GM19240 (cell line): ENCODE data around the gene CFAP206.

Source experiments
- DNase-seq: peaks from one replicate; pipeline ENCODE4 v3.0.0; 2011; ENCODE audit warnings: low spot score; ENCODE audit not compliant: insufficient read length

Gene CFAP206, protein sequence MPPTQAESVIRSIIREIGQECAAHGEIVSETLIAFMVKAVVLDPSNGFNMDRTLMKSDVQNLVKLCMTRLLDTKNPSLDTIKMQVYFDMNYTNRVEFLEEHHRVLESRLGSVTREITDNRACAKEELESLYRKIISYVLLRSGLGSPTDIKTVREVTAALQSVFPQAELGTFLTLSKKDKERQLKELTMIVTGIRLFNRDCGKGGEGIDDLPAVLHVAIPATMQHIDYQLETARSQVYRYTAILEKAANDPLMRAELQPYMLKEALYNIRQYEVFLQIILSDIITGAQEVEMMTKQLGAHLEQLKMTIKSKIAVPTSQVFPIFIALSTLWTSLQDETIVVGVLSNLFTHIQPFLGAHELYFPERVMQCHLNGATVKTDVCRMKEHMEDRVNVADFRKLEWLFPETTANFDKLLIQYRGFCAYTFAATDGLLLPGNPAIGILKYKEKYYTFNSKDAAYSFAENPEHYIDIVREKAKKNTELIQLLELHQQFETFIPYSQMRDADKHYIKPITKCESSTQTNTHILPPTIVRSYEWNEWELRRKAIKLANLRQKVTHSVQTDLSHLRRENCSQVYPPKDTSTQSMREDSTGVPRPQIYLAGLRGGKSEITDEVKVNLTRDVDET

GRCh38 chr6:87407901-87408720 lies at the start of gene CFAP206:
Gene CFAP206, plus strand, starts transcription at chr6:87407972. Its CDS starts 1,868 bp downstream, at chr6:87409840.
- DNase-seq, result peak; percentile 73

- DNase-seq, result no peak
These were observed 43.0 kb upstream of the CFAP206 start for GRCh38 chr6:87364602-87365252.

GRCh38 chr6:87366072-87366827 lies 41.5 kb upstream of the CFAP206 start:
- DNase-seq, result no peak

- DNase-seq, result no peak
These were observed 40.9 kb upstream of the CFAP206 start for GRCh38 chr6:87366899-87367298.

DNA sequence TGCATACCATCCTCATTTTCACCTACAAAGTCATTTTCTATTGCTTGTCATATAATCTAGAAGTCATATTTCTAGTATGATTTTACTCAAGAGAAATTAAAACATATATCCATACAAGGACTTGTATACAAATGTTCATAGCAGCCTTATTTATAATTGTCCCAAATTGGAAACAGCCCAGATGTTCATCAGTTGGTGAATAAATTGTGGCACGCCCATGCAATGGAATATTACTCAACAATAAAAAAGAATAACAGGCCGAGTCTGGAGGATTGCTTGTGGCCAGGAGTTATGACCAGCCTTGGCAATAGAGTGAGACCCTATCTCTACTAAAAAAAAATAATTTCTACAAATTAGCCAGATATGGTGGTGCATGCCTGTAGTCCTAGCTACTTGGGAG lies 34.4 kb upstream of the CFAP206 start:
- DNase-seq, result no peak

- no peak for DNase-seq
These were observed 32.5 kb upstream of the CFAP206 start for GRCh38 chr6:87375315-87375714.

GRCh38 chr6:87376643-87377042 lies 31.1 kb upstream of the CFAP206 start:
- no peak for DNase-seq

DNA sequence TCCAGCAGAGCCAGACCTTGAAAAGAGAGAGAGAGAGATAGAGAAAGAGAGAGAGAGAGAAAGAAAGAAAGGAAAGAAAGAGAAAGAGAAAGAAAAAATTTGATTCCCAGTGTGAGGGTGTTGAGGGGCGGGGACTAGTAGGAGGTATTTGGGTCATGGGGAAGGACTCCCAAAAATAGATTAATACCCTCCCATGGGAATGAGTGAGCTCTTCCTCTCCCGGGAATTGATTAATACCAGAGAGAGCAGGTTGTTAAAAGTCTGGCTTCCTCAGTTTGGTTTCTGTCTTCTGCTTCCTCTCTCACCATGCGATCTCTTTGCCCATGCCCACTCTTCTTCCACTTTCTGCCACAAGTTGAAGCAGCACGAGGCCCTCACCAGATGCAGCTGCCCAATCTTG lies 28.8 kb upstream of the CFAP206 start:
- DNase-seq, result no peak

DNA sequence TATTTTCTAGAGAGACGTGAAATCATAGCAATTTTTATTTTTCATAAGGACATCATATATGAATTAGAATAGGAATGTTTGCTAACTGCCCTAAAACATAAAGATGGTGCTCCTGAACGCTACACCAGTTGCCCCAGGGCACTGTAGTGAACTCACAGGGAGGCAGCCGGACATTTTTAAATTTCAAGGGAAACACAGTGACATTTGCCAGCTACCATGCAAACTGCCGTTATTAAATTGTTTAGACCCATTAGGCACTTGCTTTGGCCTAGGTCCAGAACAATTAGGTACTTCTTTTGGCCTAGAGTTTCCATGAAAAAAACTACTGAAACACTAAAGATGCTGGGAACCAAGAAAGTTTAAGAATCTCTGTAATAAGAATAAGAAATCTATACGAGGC lies 24.9 kb upstream of the CFAP206 start:
- no peak for DNase-seq

DNA sequence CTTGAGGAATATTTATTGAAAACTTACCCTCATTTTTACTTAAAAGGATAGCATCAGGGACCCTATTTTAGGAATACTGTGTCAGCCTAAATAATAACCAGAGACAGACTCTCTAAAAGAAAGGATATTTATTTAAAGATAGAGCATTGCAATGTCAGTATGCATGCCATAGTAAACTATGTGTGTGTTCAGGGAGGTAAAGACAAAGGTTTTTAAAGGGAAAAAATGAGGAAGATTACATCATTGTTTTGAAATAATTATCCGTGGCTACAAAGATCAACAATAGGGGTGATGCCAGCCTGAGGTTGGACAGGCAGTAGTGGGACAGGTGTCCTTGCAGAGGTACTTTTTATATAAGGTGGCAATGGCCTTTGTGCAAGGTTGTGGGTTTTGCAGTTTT lies 23.7 kb upstream of the CFAP206 start:
- no peak for DNase-seq

DNA sequence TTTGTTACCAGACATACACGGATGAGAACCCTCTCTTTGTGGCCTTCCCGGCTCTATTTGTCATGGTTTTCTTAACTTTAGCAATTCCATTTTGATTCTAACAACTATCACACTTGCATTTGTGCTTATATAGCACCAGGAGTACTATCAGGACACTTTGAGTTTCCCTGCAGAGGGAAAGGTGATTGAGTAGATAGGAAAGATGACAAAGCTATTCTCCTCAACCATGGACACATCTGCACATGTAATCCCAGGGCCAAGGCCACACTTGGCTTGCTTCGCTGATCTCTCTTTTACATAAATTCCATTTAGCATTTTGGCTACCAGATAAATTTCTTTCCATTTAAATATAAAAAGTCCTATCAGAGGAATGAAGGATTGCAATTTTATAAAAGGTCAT lies 23.3 kb upstream of the CFAP206 start:
- DNase-seq, result no peak

DNA sequence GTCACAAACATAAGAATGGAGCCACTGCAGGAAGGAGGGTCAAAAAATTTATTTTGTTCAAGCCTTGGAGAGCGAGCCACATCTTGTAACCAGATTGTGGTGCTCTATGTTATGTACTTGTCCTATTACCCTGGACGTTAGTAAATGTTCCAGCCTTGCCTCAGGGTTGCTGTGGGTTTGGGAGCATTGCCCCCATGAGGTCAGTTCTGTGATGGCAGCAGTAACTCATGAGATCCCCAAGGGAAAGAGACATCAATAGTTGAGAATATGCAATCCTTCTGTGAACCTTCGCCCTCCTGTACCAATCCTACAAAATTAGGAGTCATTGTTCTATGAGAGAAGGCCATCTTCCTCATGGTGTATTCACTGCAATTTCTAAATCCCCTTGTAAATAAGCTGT lies 16.4 kb upstream of the CFAP206 start:
- no peak for DNase-seq

DNA sequence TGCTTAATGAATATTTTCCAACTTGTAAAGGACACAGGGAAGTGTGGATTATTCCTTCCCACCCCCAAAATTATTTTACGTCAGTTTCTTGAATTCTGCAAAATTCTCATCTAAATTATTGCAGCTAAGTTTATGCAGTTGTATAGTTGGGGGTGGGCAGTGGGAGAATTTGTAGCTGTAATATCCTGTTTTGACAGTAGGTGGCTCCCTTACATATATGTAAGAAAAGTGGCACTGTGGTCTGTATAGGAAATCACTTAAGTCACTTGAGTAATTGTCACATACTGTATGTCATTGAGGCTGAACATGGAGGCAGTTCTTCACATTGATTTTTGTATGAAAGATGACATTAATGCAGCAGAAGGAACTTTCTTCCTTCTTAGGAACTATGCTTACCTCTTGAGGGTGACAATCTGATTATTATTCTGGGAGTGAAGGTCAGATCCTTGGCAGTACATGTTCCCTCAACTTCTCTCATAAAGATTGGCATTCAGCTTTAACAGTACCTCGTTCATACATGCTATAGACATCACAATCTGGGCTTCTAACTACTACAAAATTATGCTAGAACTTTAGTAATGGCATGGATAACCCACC lies 14.6 kb upstream of the CFAP206 start:
- no peak for DNase-seq

- no peak for DNase-seq
These were observed 12.3 kb upstream of the CFAP206 start for GRCh38 chr6:87395431-87395830.

DNA sequence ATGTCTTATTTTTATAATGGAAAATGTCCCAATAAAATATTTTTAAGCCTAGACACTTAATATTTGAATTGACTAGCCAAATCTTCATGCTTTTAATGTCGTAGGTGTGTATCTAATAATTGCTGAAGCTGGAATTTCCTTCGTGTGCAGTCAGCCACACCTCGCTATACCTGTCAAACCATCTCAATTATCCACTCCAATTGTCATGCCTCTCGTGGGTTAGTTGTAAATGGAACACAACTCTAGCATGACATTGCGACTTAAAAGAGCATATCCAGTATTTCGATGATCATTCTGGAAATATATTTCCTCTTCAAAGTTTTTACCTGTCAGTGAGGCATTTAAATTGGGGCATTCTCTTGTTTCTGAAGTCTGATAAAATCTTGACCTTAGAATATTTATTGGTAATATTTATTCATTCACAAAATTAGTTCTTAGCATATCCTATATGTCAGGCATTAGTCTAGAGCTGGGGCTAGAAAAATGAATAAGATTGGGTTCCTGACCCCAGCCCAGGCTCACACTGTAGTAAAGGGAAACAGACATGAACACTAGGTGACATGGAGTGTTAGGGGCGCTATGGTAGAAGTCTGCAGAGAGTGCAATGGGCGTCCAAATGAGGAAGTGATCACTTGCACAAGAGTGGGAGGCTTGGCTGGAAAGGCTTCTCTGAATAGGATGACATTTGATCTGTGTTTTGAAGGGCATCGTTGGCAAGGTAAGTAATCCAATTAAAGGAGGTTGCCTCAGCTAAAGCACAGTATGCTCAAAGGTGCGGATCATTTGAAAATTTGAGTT lies 11.0 kb upstream of the CFAP206 start:
- DNase-seq, result no peak

GRCh38 chr6:87397656-87398055 lies 10.1 kb upstream of the CFAP206 start:
- DNase-seq, result no peak

GRCh38 chr6:87401832-87402231 lies 5.9 kb upstream of the CFAP206 start:
- no peak for DNase-seq

DNA sequence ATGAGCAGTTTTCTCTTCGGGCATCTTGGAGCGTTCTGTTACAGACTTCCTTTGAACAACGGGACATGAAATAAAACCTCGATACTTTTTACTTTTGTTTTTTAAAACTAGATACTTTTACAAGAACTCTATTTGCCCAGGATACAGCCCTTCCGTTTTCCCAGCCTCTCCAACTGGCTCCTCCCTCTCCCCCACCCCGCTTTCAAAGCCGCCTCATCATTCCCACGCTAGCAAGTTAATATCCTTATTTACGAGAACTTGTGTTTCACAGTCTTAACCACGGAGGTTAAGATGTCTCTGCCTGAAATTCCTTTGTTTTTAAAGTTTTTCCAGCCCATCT lies 241 bp upstream of the CFAP206 start:
- no peak for DNase-seq

DNA sequence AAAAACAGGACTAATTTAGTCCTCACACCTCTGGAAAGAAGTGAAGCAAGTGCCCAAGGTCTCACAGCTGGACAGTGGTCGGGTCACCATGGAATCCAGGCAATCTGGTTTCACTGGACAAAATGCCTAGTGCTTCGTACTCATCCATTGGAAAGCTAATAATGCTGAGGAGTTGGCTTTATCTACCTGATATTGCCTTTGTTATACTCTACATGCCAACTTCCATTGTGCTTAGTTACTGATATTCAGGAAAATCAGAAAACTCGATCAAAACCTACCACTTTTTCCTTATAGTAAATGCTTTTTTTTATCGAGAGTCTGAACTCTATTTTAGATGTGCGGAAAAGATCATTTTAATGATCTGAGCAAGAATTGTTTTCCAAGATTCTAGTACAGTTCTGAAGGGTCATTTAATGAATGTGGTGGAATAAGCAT lies 966 bp downstream of the CFAP206 start:
- no peak for DNase-seq

- DNase-seq, result no peak
These were observed 11.5 kb downstream of the CFAP206 start for GRCh38 chr6:87419266-87419665.
